K562 (cell line): ENCODE measurements around the gene SLC36A1. TPM values are rescaled to one million over a fixed set of nuclear protein-coding genes. Genes with fewer than 3 reads are reported as not detected.

Source experiments
- ATAC-seq: fragments of 200-7000 bp; cut with Tn5 transposase; 3 replicates; pipeline ENCODE4 v1.9.1; 2020; ENCODE audit warnings: moderate library complexity
- BruUV-seq: library from RNA; stranded (reverse); fragments of 400-500 nt; replicated peaks from 2 replicates; lab custom pipeline; 2021; lab: Mats Ljungman, UMichigan
- CTCF ChIA-PET: fragments of 300-600 bp; formaldehyde crosslinking; extraction: SDS; loops from one replicate; lab custom pipeline; 2021; ENCODE audit warnings: low intra/inter-chr PET ratio; lab: Yijun Ruan, JAX
- POLR2A ChIA-PET: fragments of 300-600, 350-650 bp; sonication (Branson Sonifier 250); formaldehyde crosslinking; extraction: SDS; loops from one replicate; lab custom pipeline; 2021; ENCODE audit warnings: antibody characterized with exemption, inconsistent platforms; lab: Yijun Ruan, JAX
- DNase-seq, 4 experiments: peaks; one replicate each; pipeline versions ENCODE4 v3.0.0 to v3.0.0-alpha.2; 2011 to 2018; ENCODE audit warnings: low spot score in 3 of 4, mixed read lengths in 3 of 4; ENCODE audit errors: extremely low read depth in 1 of 4
- FAIRE-seq: peaks from 2 replicates; lab custom pipeline; 2011; peaks lifted over from hg19 to GRCh38; lab: Jason Lieb, UNC
- H2AFZ ChIP-seq: 2 replicates; pipeline ENCODE4 v1.6.0; 2011; ENCODE audit warnings: low read depth, low read length, control low read depth, inconsistent platforms
- H3K27ac ChIP-seq: fragments of 200-600 bp; 3 replicates; pipeline ENCODE4 v1.8.0; 2011; ENCODE audit warnings: low read depth, mild to moderate bottlenecking, control low read depth, inconsistent platforms, low read length, moderate library complexity, mixed read lengths; ENCODE audit errors: extremely low read depth
- H3K27me3 ChIP-seq, 2 experiments: fragments of 300-600 bp in 1 of 2; 2 replicates in 1 of 2; 3 replicates in 1 of 2; pipeline versions ENCODE4 v1.6.0 to v1.8.0; 2011; ENCODE audit warnings: inconsistent platforms in 2 of 2, low read length in 2 of 2, mild to moderate bottlenecking in 1 of 2, mixed read lengths in 1 of 2, moderate library complexity in 1 of 2; ENCODE audit not compliant: control insufficient read depth in 2 of 2, insufficient read depth in 2 of 2
- H3K36me3 ChIP-seq: fragments of 300-600 bp; 3 replicates; pipeline ENCODE4 v1.8.0; 2011; ENCODE audit warnings: mild to moderate bottlenecking, low read length, inconsistent platforms; ENCODE audit not compliant: control insufficient read depth, insufficient read depth
- H3K4me1 ChIP-seq, 2 experiments: fragments of 200-600 bp in 1 of 2; replicated peaks in 1 of 2; 2 replicates in 1 of 2; 3 replicates in 1 of 2; pipeline versions ENCODE4 v1.5.1 to v1.8.0; 2011; ENCODE audit warnings: inconsistent platforms in 2 of 2, low read length in 2 of 2, mild to moderate bottlenecking in 1 of 2, mixed read lengths in 1 of 2, moderate library complexity in 1 of 2; ENCODE audit not compliant: control insufficient read depth in 2 of 2, insufficient read depth in 2 of 2
- H3K4me2 ChIP-seq: 2 replicates; pipeline ENCODE4 v1.6.1; 2011; ENCODE audit warnings: low read length, control low read depth, inconsistent platforms, mixed read lengths; ENCODE audit not compliant: insufficient read depth
- H3K4me3 ChIP-seq: fragments of 200-600 bp; sonication (generic), shearing (Covaris generic); 2 replicates; pipeline ENCODE4 v1.5.1; 2016; ENCODE audit warnings: control low read depth, inconsistent platforms
- H3K79me2 ChIP-seq: fragments of 200-600 bp; 3 replicates; pipeline ENCODE4 v1.8.0; 2011; ENCODE audit warnings: low read length, inconsistent platforms; ENCODE audit not compliant: control insufficient read depth, insufficient read depth
- H3K9ac ChIP-seq, 2 experiments: 2 replicates each; pipeline versions ENCODE4 v1.6.0 to v1.6.1; 2011; ENCODE audit warnings: low read depth in 2 of 2, low read length in 2 of 2, control low read depth in 1 of 2, inconsistent platforms in 1 of 2, mild to moderate bottlenecking in 1 of 2, mixed read lengths in 1 of 2; ENCODE audit not compliant: insufficient read depth in 1 of 2
- H3K9me1 ChIP-seq: one replicate; pipeline ENCODE4 v1.6.0; 2011; ENCODE audit warnings: inconsistent platforms, mild to moderate bottlenecking, low read length, moderate library complexity; ENCODE audit not compliant: control insufficient read depth, insufficient read depth
- H3K9me3 ChIP-seq: replicated peaks from 2 replicates; pipeline ENCODE4 v1.5.1; 2011; ENCODE audit warnings: low read depth, low read length, inconsistent platforms; ENCODE audit not compliant: control insufficient read depth, insufficient read depth
- H4K20me1 ChIP-seq: replicated peaks from 2 replicates; pipeline ENCODE4 v1.6.1; 2011; ENCODE audit warnings: low read length, inconsistent platforms, mixed read lengths; ENCODE audit not compliant: control insufficient read depth, insufficient read depth
- ARID2 ChIP-seq: fragments of 450-650 bp; IDR thresholded peaks from 2 replicates; pipeline ENCODE4 v1.6.1; 2017; ENCODE audit warnings: antibody characterized with exemption, mild to moderate bottlenecking
- CBX3 ChIP-seq, 2 experiments: IDR thresholded peaks; 1 replicate in 1 of 2; 2 replicates in 1 of 2; pipeline ENCODE4 v1.6.1; 2012; ENCODE audit warnings: inconsistent platforms in 2 of 2, low read length in 2 of 2, borderline replicate concordance in 1 of 2, control low read depth in 1 of 2
- CBX5 ChIP-seq: IDR thresholded peaks from 2 replicates; pipeline ENCODE4 v1.6.1; 2014; ENCODE audit warnings: low read depth, borderline replicate concordance
- FOXA3 ChIP-seq, 2 experiments: fragments of 450-650 bp in 1 of 2; sonication (generic) in 1 of 2; formaldehyde crosslinking; IDR thresholded peaks in 1 of 2; conservative IDR thresholded peaks in 1 of 2; 2 replicates each; pipeline versions ENCODE4 v1.4.0 to v1.8.0; 2020 to 2022; ENCODE audit warnings: mild to moderate bottlenecking in 2 of 2, missing genetic modification reagents in 1 of 2
- KDM2B ChIP-seq: fragments of 250-450 bp; sonication (Bioruptor Pico); IDR thresholded peaks from 2 replicates; pipeline ENCODE4 v1.8.0; 2021; ENCODE audit warnings: mild to moderate bottlenecking, moderate library complexity
- KLF1 ChIP-seq: fragments of 450-650 bp; IDR thresholded peaks from 2 replicates; pipeline ENCODE4 v1.6.1; 2016; ENCODE audit warnings: missing genetic modification characterization, missing compliant biosample characterization
- NCOA4 ChIP-seq: fragments of 450-650 bp; IDR thresholded peaks from 2 replicates; pipeline ENCODE4 v1.6.1; 2018; ENCODE audit warnings: mild to moderate bottlenecking; ENCODE audit not compliant: partially characterized antibody
- NR2F6 ChIP-seq: fragments of 450-650 bp; formaldehyde crosslinking; IDR thresholded peaks from 2 replicates; pipeline ENCODE4 v1.4.0; 2020; ENCODE audit warnings: mild to moderate bottlenecking
- PRDM10 ChIP-seq: fragments of 450-650 bp; IDR thresholded peaks from 2 replicates; pipeline ENCODE4 v1.6.1; 2018; ENCODE audit not compliant: partially characterized antibody
- SAFB2 ChIP-seq: fragments of 200-400 bp; formaldehyde crosslinking; IDR thresholded peaks from 2 replicates; pipeline ENCODE4 v1.6.1; 2018; ENCODE audit warnings: borderline replicate concordance, low read length, low read depth, moderate library complexity; ENCODE audit not compliant: severe bottlenecking
- TBL1XR1 ChIP-seq, 2 experiments: IDR thresholded peaks; 2 replicates each; pipeline ENCODE4 v1.6.1; 2012; ENCODE audit warnings: improper control_type of control experiment in 2 of 2, low read length in 2 of 2, mild to moderate bottlenecking in 1 of 2
- TRIM24 ChIP-seq, 2 experiments: fragments of 450-650 bp; IDR thresholded peaks; 2 replicates each; pipeline ENCODE4 v1.6.1; 2016
- ZC3H4 ChIP-seq: sonication (generic); formaldehyde crosslinking; IDR thresholded peaks from 2 replicates; pipeline ENCODE4 v1.9.0; 2021; ENCODE audit warnings: missing genetic modification reagents, borderline replicate concordance
- ZFP36 ChIP-seq: fragments of 150-350 bp; IDR thresholded peaks from 2 replicates; pipeline ENCODE4 v1.6.1; 2018; ENCODE audit warnings: low read length, low read depth; ENCODE audit not compliant: partially characterized antibody
- ZKSCAN1 ChIP-seq: fragments of 150-350 bp; IDR thresholded peaks from 2 replicates; pipeline ENCODE4 v1.6.1; 2016; ENCODE audit warnings: low read depth, low read length
- ZNF175 ChIP-seq: fragments of 200-800 bp; sonication (Bioruptor generic); IDR thresholded peaks from 2 replicates; pipeline ENCODE4 v1.6.1; 2016; ENCODE audit warnings: low read depth, mild to moderate bottlenecking, missing genetic modification characterization, missing compliant biosample characterization
- ZNF217 ChIP-seq: sonication (generic); formaldehyde crosslinking; IDR thresholded peaks from 2 replicates; pipeline ENCODE4 v1.8.0; 2022; ENCODE audit warnings: mild to moderate bottlenecking, missing genetic modification reagents
- ZNF316 ChIP-seq: fragments of 450-650 bp; IDR thresholded peaks from 2 replicates; pipeline ENCODE4 v1.6.1; 2016
- ZNF561 ChIP-seq: fragments of 450-650 bp; formaldehyde crosslinking; conservative IDR thresholded peaks from 2 replicates; pipeline ENCODE4 v1.4.0; 2020; ENCODE audit warnings: mild to moderate bottlenecking, moderate library complexity
- ZNF586 ChIP-seq: fragments of 450-650 bp; formaldehyde crosslinking; conservative IDR thresholded peaks from 2 replicates; pipeline ENCODE4 v1.4.0; 2020; ENCODE audit warnings: mild to moderate bottlenecking, moderate library complexity
- in situ Hi-C: fragments of 300-500 bp; cut with MboI; formaldehyde crosslinking; loops from 4 replicates; pipeline ENCODE4 v1.15.0; 2018; ENCODE audit warnings: inconsistent platforms, mixed read lengths
- intact Hi-C: fragments of 100-400 bp; cut with micrococcal nuclease; formaldehyde crosslinking; loops from 2 replicates; pipeline ENCODE4 v1.14.2; 2022
- polyA plus RNA-seq, 8 experiments: library from polyadenylated mRNA; depleted of rRNA in 4 of 8; stranded (reverse) in 5 of 8; unstranded in 3 of 8; fragments of >200 nt; fragmentation: Nextera tagmentation in 2 of 8; fragmentation: Illumina TruSeq in 1 of 8; extraction: Ambion mirVana in 2 of 8; extraction: Trizol in 1 of 8; gene quantifications; 2 replicates each; pipeline versions ENCODE4 v1.2.1 to v1.2.3, GENCODE V29; 2011 to 2014; ENCODE audit warnings: inconsistent platforms in 1 of 8, missing spikeins in 1 of 8
- total RNA-seq, 7 experiments: library from RNA; depleted of rRNA in 6 of 7; stranded (reverse); fragments of >200 nt in 6 of 7; fragmentation: Illumina TruSeq in 2 of 7; extraction: Trizol in 2 of 7; gene quantifications; 2 replicates each; pipeline versions ENCODE4 v1.2.1 to v1.2.3, GENCODE V29; 2011 to 2021; ENCODE audit warnings: low replicate concordance in 1 of 7
- TF ChIP-seq, protein P1 (sequence below): sonication (generic); formaldehyde crosslinking; IDR thresholded peaks from 2 replicates; pipeline ENCODE4 v1.4.0; 2020; ENCODE audit warnings: mild to moderate bottlenecking, missing genetic modification reagents

The SLC36A1 gene
- total and polyA plus RNA-seq, 9 of the 15 experiments (the other 6 are each of a cell fraction or from before 2014, with no cell fraction given): 1.6 to 8.4 (median 4.6) TPM

DNA sequence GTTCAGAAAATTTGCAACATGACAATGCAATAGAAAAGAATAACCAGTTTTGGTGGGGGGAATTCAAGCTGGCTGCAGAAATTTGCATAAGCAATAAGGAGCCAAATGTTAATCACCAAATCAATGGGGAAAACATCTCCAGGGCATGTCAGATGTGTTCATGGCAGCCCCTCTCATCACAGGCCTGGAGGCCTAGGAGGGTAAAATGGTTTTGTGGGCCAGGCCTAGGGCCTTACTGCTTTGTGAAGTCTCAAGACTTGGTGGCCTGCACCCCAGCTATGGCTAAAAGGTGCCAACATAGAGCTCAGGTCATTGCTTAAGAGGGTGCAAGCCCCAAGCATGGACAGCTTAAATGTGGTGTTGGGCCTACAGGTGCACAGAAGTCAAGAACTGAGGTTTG lies 29.7 kb upstream of the SLC36A1 start:
- H3K9me1 ChIP-seq: no peaks in the 10 kb centered on the region
- FAIRE-seq (no peak), DNase-seq (no peak), ATAC-seq (no peak)
- no peak overlapping the region for H3K4me2 ChIP-seq
- no peak overlapping the region for H3K9ac ChIP-seq
- no peaks in the 10 kb centered on the region for H3K4me1 ChIP-seq
- no peak overlapping the region for H2AFZ ChIP-seq
- H3K4me3 ChIP-seq: no peak overlapping the region
- H4K20me1 ChIP-seq: no peaks in the 10 kb centered on the region
- intact Hi-C loops (no loop called here), in situ Hi-C loops (no loop called here)
- H3K27me3 ChIP-seq: no peaks in the 10 kb centered on the region
- H3K79me2 ChIP-seq: no peaks in the 10 kb centered on the region
- POLR2A ChIA-PET: no interaction called here
- no peak overlapping the region for H3K27ac ChIP-seq
- no peaks in the 10 kb centered on the region for H3K36me3 ChIP-seq
- BruUV-seq: no TSS peak
- CTCF ChIA-PET: no interaction called here
- no peaks in the 10 kb centered on the region for H3K9me3 ChIP-seq
- TF ChIP-seq ZNF561 (CRISPR knock-in tag): no peak
- TF ChIP-seq TBL1XR1 (IDR thresholded peaks at IDR 0.05; ENCODE audit: low read length in 2 of 2): no peak
- peak in 1 of 2 experiments; percentile 71; a peak in 2 of 3 replicates for TF ChIP-seq CBX3 (IDR thresholded peaks at IDR 0.05; ENCODE audit: borderline replicate concordance in 1 of 2, low read length in 2 of 2)
- no peak for TF ChIP-seq ZNF217 (CRISPR knock-in tag)
- no peak for TF ChIP-seq KDM2B (CRISPR knock-in tag)
- no peak for TF ChIP-seq FOXA3 (CRISPR knock-in tag; conservative IDR thresholded peaks at IDR 0.05 in 1 of 2, IDR thresholded peaks at IDR 0.05 in 1 of 2)
- TF ChIP-seq, protein P1, sequence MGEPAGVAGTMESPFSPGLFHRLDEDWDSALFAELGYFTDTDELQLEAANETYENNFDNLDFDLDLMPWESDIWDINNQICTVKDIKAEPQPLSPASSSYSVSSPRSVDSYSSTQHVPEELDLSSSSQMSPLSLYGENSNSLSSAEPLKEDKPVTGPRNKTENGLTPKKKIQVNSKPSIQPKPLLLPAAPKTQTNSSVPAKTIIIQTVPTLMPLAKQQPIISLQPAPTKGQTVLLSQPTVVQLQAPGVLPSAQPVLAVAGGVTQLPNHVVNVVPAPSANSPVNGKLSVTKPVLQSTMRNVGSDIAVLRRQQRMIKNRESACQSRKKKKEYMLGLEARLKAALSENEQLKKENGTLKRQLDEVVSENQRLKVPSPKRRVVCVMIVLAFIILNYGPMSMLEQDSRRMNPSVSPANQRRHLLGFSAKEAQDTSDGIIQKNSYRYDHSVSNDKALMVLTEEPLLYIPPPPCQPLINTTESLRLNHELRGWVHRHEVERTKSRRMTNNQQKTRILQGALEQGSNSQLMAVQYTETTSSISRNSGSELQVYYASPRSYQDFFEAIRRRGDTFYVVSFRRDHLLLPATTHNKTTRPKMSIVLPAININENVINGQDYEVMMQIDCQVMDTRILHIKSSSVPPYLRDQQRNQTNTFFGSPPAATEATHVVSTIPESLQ (CRISPR knock-in tag): no peak
- TF ChIP-seq ZFP36: peak; percentile 90
- TF ChIP-seq ARID2: no peak
- peak; percentile 61; the same call in 1 of the 2 replicates for TF ChIP-seq CBX5
- TF ChIP-seq ZNF175: no peak
- TF ChIP-seq ZNF316: no peak
- no peak for TF ChIP-seq TRIM24 (IDR thresholded peaks at IDR 0.05)
- no peak for TF ChIP-seq NCOA4
- TF ChIP-seq ZKSCAN1: no peak
- no peak for TF ChIP-seq SAFB2
- TF ChIP-seq PRDM10: no peak
- TF ChIP-seq KLF1 (tag): no peak
- no peak for TF ChIP-seq ZNF586 (CRISPR knock-in tag)
- TF ChIP-seq ZC3H4 (CRISPR knock-in tag): no peak
- TF ChIP-seq NR2F6: no peak
